ENCODE data around the gene FARP1. TPM values are rescaled to one million over a fixed set of nuclear protein-coding genes. Genes with fewer than 3 reads are reported as not detected.

Gene FARP1
- total and polyA plus RNA-seq, 2 of the 13 experiments (the other 11 are each of a cell fraction or from before 2014, with no cell fraction given) = 70.6 to 126 TPM

GRCh38 chr13:98339684-98340425 lies 197.0 kb downstream of the FARP1 start:
- WGBS (ENCODE audit: low lambda C conversion rate) = 95% methylated on average over 8 of the region's 8 CpGs
- POLR2A ChIA-PET = no interaction called here
- Histone ChIP-seq H4K20me1 (ENCODE audit: insufficient read depth, low read length) (peaks cover 42% of the 10 kb centered on the region), H3K27me3 (ENCODE audit: control insufficient read depth in 1 of 2, insufficient read depth in 2 of 2, low read length in 2 of 2) (no peaks in the 10 kb centered on the region), H3K27ac (ENCODE audit: extremely low read length, insufficient read depth, low read length) (no peak overlapping the region), H3K79me2 (ENCODE audit: insufficient read depth, low read length) (peaks cover 61% of the 10 kb centered on the region), H3K4me1 (ENCODE audit: insufficient read depth, low read length) (no peaks in the 10 kb centered on the region), H3K4me3 (replicated peaks in 1 of 3; ENCODE audit: insufficient read depth in 1 of 3, low read depth in 2 of 3, low read length in 3 of 3) (no peak overlapping the region), H3K9me3 (ENCODE audit: low read length) (no peaks in the 10 kb centered on the region), H3K9ac (ENCODE audit: insufficient read depth, low read depth, low read length) (no peak overlapping the region), H3K36me3 (replicated peaks in 1 of 2; ENCODE audit: control insufficient read depth in 1 of 2, insufficient read depth in 2 of 2, low read length in 2 of 2) (peaks cover 19 to 48% of the 10 kb centered on the region in 2 experiments), H2AFZ (ENCODE audit: low read length) (no peak overlapping the region), H3K4me2 (ENCODE audit: low read depth, low read length) (no peak overlapping the region)
- ATAC-seq (no peak), DNase-seq (ENCODE audit: low spot score) (no peak), FAIRE-seq (no peak)
- TF ChIP-seq MNT (IDR thresholded peaks at IDR 0.05) = no peak
- no peak for TF ChIP-seq KDM6A (CRISPR knock-in tag; IDR thresholded peaks at IDR 0.05; ENCODE audit: low read depth)
- no peak for TF ChIP-seq SNRNP70 (IDR thresholded peaks at IDR 0.05; ENCODE audit: low read depth, low read length)
- TF ChIP-seq MTF2 (CRISPR knock-in tag; IDR thresholded peaks at IDR 0.05; ENCODE audit: borderline replicate concordance) = no peak
- TF ChIP-seq TCF7 (IDR thresholded peaks at IDR 0.05; ENCODE audit: low read depth) = no peak
- TF ChIP-seq KLF13 (CRISPR knock-in tag; IDR thresholded peaks at IDR 0.05) = no peak
- TF ChIP-seq TARDBP (CRISPR knock-in tag; IDR thresholded peaks at IDR 0.05) = no peak
- no peak for TF ChIP-seq ZNF549 (CRISPR knock-in tag; IDR thresholded peaks at IDR 0.05)
- no peak for TF ChIP-seq ZNF891 (CRISPR knock-in tag; IDR thresholded peaks at IDR 0.05)
- TF ChIP-seq, protein P1, sequence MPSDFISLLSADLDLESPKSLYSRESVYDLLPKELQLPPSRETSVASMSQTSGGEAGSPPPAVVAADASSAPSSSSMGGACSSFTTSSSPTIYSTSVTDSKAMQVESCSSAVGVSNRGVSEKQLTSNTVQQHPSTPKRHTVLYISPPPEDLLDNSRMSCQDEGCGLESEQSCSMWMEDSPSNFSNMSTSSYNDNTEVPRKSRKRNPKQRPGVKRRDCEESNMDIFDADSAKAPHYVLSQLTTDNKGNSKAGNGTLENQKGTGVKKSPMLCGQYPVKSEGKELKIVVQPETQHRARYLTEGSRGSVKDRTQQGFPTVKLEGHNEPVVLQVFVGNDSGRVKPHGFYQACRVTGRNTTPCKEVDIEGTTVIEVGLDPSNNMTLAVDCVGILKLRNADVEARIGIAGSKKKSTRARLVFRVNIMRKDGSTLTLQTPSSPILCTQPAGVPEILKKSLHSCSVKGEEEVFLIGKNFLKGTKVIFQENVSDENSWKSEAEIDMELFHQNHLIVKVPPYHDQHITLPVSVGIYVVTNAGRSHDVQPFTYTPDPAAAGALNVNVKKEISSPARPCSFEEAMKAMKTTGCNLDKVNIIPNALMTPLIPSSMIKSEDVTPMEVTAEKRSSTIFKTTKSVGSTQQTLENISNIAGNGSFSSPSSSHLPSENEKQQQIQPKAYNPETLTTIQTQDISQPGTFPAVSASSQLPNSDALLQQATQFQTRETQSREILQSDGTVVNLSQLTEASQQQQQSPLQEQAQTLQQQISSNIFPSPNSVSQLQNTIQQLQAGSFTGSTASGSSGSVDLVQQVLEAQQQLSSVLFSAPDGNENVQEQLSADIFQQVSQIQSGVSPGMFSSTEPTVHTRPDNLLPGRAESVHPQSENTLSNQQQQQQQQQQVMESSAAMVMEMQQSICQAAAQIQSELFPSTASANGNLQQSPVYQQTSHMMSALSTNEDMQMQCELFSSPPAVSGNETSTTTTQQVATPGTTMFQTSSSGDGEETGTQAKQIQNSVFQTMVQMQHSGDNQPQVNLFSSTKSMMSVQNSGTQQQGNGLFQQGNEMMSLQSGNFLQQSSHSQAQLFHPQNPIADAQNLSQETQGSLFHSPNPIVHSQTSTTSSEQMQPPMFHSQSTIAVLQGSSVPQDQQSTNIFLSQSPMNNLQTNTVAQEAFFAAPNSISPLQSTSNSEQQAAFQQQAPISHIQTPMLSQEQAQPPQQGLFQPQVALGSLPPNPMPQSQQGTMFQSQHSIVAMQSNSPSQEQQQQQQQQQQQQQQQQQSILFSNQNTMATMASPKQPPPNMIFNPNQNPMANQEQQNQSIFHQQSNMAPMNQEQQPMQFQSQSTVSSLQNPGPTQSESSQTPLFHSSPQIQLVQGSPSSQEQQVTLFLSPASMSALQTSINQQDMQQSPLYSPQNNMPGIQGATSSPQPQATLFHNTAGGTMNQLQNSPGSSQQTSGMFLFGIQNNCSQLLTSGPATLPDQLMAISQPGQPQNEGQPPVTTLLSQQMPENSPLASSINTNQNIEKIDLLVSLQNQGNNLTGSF (CRISPR knock-in tag; IDR thresholded peaks at IDR 0.05) = no peak
- TF ChIP-seq ZNF747 (CRISPR knock-in tag; IDR thresholded peaks at IDR 0.05; ENCODE audit: borderline replicate concordance) = no peak
- no peak for TF ChIP-seq ZNF160 (CRISPR knock-in tag; IDR thresholded peaks at IDR 0.05)
- TF ChIP-seq JUNB (CRISPR knock-in tag; IDR thresholded peaks at IDR 0.05; ENCODE audit: borderline replicate concordance) = no peak
- CTCF ChIA-PET (ENCODE audit: low intra/inter-chr PET ratio, low total read pairs) = no interaction called here
- no TSS peak for BruUV-seq (replicated peaks)
- intact Hi-C loops (cut with micrococcal nuclease; ENCODE audit: unreplicated experiment) (no loop called here), in situ Hi-C loops (cut with HindIII; ENCODE audit: extremely low pct_ligation_motif_present, low pct_unique_long_range_greater_than_20kb) (no loop called here)

Data from HepG2 (cell line).